Measurements from ENCODE around the gene FRYL. TPM values are rescaled to one million over a fixed set of nuclear protein-coding genes. Genes with fewer than 3 reads are reported as not detected.

FRYL gene
- total and polyA plus RNA-seq, 2 of the 8 experiments (the other 6 are each of a cell fraction or from before 2014, with no cell fraction given) = 8.0 to 36.5 TPM

DNA sequence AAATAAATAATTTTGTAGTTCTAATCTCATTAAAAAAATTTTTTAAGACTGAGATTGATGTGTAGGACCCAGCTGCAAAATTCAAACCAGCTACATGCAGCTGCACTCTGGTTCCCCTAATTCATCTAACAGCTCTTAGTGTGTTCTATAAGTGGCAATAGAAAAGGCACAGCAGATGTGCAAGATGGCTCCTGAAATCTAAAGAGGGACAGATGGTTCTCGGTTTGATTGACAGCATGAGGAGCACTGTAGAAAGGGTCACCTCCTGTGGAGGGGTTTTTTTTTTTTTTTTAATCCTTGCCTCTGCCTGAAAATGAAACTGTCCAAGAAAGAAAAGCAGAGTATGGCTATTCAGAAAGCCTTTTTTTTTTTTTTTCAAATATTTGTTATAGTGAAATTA lies 33.9 kb upstream of the FRYL start:
- TF ChIP-seq, protein P1, sequence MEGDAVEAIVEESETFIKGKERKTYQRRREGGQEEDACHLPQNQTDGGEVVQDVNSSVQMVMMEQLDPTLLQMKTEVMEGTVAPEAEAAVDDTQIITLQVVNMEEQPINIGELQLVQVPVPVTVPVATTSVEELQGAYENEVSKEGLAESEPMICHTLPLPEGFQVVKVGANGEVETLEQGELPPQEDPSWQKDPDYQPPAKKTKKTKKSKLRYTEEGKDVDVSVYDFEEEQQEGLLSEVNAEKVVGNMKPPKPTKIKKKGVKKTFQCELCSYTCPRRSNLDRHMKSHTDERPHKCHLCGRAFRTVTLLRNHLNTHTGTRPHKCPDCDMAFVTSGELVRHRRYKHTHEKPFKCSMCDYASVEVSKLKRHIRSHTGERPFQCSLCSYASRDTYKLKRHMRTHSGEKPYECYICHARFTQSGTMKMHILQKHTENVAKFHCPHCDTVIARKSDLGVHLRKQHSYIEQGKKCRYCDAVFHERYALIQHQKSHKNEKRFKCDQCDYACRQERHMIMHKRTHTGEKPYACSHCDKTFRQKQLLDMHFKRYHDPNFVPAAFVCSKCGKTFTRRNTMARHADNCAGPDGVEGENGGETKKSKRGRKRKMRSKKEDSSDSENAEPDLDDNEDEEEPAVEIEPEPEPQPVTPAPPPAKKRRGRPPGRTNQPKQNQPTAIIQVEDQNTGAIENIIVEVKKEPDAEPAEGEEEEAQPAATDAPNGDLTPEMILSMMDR (IDR thresholded peaks at IDR 0.05; ENCODE audit: control extremely low read depth in 1 of 3, insufficient read depth in 1 of 3, low read depth in 1 of 3, low read length in 3 of 3) = no peak
- TF ChIP-seq CEBPB (IDR thresholded peaks at IDR 0.05; ENCODE audit: low read depth, low read length) (no peak), SRF (IDR thresholded peaks at IDR 0.05; ENCODE audit: low read depth, low read length) (no peak), BCL11A (IDR thresholded peaks at IDR 0.05; ENCODE audit: low read depth in 2 of 2, low read length in 2 of 2) (no peak), EGR1 (IDR thresholded peaks at IDR 0.05; ENCODE audit: borderline replicate concordance, low read depth, low read length) (no peak), FOSL1 (IDR thresholded peaks at IDR 0.05; ENCODE audit: insufficient read depth, low read depth, low read length) (no peak)
- no peak overlapping the region for H3K4ac ChIP-seq (replicated peaks; ENCODE audit: insufficient read length, low read depth, low read length)
- H3K27ac ChIP-seq (ENCODE audit: low read depth, low read length) = no peak overlapping the region
- no peak overlapping the region for H2BK5ac ChIP-seq (ENCODE audit: low read depth, low read length)
- H3K4me3 ChIP-seq (ENCODE audit: extremely low read depth in 1 of 4, insufficient read depth in 2 of 4, low read depth in 3 of 4, low read length in 4 of 4) = no peak overlapping the region
- H3K18ac ChIP-seq (ENCODE audit: extremely low read depth, low read length) = no peak overlapping the region
- WGBS, 2 experiments (ENCODE audit: extremely low coverage in 1 of 2, insufficient coverage in 1 of 2, insufficient read length in 1 of 2, insufficient replicate concordance in 2 of 2, low coverage in 1 of 2, low lambda C conversion rate in 2 of 2, missing lambda C conversion rate in 1 of 2) = 80% methylated on average over 1 of the region's 1 CpG; no CpG with 5 or more reads in 1 of the 2 experiments
- POLR2A ChIA-PET (ENCODE audit: partially characterized antibody) = interaction anchor here (0.6 to 1.9 kb wide), 2 partner anchors 17 to 150 kb away, joined by 3 to 10 read pairs; partner anchors contain the start of gene OCIAD1
- no peaks in the 10 kb centered on the region for H3K23me2 ChIP-seq (ENCODE audit: low read depth, low read length)
- H4K5ac ChIP-seq (ENCODE audit: insufficient read length, low read depth, low read length) = no peak overlapping the region
- no peaks in the 10 kb centered on the region for H4K20me1 ChIP-seq (replicated peaks in 1 of 2; ENCODE audit: control insufficient read depth in 1 of 2, insufficient read depth in 2 of 2, low read length in 2 of 2)
- H2BK20ac ChIP-seq (ENCODE audit: low read length) = no peak overlapping the region
- no peaks in the 10 kb centered on the region for H3K27me3 ChIP-seq (replicated peaks in 1 of 4; ENCODE audit: control insufficient read depth in 3 of 4, extremely low read depth in 1 of 4, insufficient read depth in 3 of 4, low read length in 3 of 4)
- H3K56ac ChIP-seq (replicated peaks; ENCODE audit: insufficient read length, low read depth, low read length) = no peak overlapping the region
- no peak overlapping the region for H2BK15ac ChIP-seq (ENCODE audit: low read length)
- FAIRE-seq = no peak
- H4K8ac ChIP-seq (ENCODE audit: extremely low read depth, insufficient read depth, low read length) = no peak overlapping the region
- no peaks in the 10 kb centered on the region for H3K36me3 ChIP-seq (ENCODE audit: control insufficient read depth in 2 of 4, insufficient read depth in 4 of 4, low read length in 3 of 4)
- no peak overlapping the region for H3K23ac ChIP-seq (ENCODE audit: insufficient read length)
- no peaks in the 10 kb centered on the region for H3K79me1 ChIP-seq (ENCODE audit: low read depth, low read length)
- DNase-seq (ENCODE audit: low read depth in 1 of 2, low spot score in 2 of 2) = no peak
- H2AK5ac ChIP-seq (ENCODE audit: low read depth, low read length) = no peak overlapping the region
- H3K14ac ChIP-seq (ENCODE audit: insufficient read length) = no peak overlapping the region
- no peaks in the 10 kb centered on the region; a peak in 2 of 7 replicates for H3K4me1 ChIP-seq (replicated peaks in 1 of 4; ENCODE audit: control insufficient read depth in 3 of 4, insufficient read depth in 4 of 4, low read length in 3 of 4)
- H3K4me2 ChIP-seq (ENCODE audit: insufficient read depth in 1 of 2, low read depth in 2 of 2, low read length in 2 of 2) = no peak overlapping the region
- H3K9me3 ChIP-seq (ENCODE audit: insufficient read depth in 2 of 2, low read depth in 1 of 2, low read length in 1 of 2) = no peaks in the 10 kb centered on the region
- H4K91ac ChIP-seq (replicated peaks; ENCODE audit: insufficient read length, low read length) = no peak overlapping the region
- H3K79me2 ChIP-seq (ENCODE audit: control insufficient read depth in 1 of 2, insufficient read depth in 2 of 2, low read length in 2 of 2) = no peaks in the 10 kb centered on the region
- CTCF ChIA-PET (ENCODE audit: partially characterized antibody) = interaction anchor here (0.9 to 1.3 kb wide), 2 partner anchors 9 to 19 kb away, joined by 3 to 4 read pairs; no protein-coding TSS in a partner anchor
- H2AFZ ChIP-seq (ENCODE audit: low read length) = no peak overlapping the region
- no peak overlapping the region for H3K9ac ChIP-seq (replicated peaks in 1 of 4; ENCODE audit: extremely low read depth in 1 of 4, low read depth in 3 of 4, low read length in 3 of 4)
- H2BK120ac ChIP-seq (replicated peaks; ENCODE audit: low read depth, low read length) = no peak overlapping the region
- no peak overlapping the region for H2BK12ac ChIP-seq (ENCODE audit: low read depth, low read length)

Measured in H1 (cell line).